HG03575 (cell line): Measurements from ENCODE around the gene DLK1.

Experiments used
- ATAC-seq: cut with Tn5 transposase; IDR thresholded peaks from one replicate; pipeline ENCODE4 v1.9.1; 2021; ENCODE audit not compliant: unreplicated experiment, insufficient number of reproducible peaks, low FRiP score; ENCODE audit errors: extremely low read depth

Gene DLK1

GRCh38 chr14:100710826-100711462, 15.7 kb upstream of the DLK1 start:
- no peak for ATAC-seq

DNA sequence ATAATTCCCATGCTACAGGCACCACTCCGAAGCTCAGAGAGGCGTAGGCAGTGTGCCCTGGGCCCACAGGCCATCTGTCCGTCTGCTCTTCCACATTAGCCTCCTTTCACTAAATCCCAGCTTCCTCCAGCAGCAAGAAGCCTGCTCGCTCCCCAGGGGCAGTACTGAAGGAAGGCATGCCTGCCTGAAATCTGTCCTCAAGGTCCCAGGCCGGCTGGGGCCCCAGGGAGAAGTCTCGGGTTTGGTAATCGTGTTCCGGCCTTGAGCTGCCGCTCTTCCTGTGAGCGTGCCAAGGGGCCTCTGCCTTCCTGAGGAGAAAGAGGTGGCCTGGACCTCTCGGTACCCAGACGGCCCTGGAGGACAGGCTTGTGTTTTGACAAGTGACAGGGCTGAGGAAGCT, 15.2 kb upstream of the DLK1 start:
- no peak for ATAC-seq

DNA sequence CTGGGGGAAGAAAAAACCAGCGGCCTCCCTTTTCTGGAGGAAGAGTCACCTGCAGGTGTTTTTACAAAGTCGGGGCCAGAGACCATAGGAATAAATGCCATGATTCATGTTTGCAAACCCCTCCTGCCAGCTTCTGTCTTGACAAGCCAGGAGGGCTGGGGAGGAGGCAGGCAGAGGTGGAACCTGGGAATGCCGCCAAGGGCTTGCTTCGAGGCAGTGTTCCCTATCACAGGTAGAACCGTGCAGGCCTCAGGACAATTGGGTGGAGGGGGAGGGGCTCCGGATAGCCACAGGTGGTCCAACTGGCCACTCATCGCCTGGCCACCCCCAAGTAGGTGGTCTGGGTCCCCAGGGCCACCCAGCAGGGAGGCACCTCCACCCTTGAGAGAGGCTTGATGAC, 14.2 kb upstream of the DLK1 start:
- no peak for ATAC-seq

GRCh38 chr14:100713705-100714104, 13.0 kb upstream of the DLK1 start:
- no peak for ATAC-seq

- ATAC-seq = no peak
Measured at GRCh38 chr14:100714258-100714892, 12.3 kb upstream of the DLK1 start.

- ATAC-seq = no peak
Measured at GRCh38 chr14:100715332-100715731, 11.4 kb upstream of the DLK1 start.

DNA sequence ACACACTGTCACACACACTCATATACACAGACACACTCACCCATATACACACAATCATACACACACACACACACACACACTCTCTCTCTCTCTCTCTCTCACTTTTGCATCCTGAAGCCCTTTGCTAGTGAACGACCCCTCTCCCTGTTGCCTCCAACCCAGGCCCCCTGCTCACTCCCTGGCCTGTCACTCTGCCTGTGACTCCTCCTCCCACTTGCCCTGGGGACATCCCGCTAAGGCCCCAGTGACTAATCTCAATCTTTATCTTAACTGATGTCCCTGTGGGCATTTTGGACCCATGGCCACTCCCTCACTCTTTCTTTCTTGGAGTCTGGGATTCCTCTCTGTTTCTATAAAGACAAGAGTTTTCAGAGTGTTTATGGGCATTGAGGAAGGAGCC, 10.9 kb upstream of the DLK1 start:
- no peak for ATAC-seq

GRCh38 chr14:100717386-100717785, 9.3 kb upstream of the DLK1 start:
- ATAC-seq = no peak

- no peak for ATAC-seq
Measured at GRCh38 chr14:100719976-100720520, 6.6 kb upstream of the DLK1 start.

DNA sequence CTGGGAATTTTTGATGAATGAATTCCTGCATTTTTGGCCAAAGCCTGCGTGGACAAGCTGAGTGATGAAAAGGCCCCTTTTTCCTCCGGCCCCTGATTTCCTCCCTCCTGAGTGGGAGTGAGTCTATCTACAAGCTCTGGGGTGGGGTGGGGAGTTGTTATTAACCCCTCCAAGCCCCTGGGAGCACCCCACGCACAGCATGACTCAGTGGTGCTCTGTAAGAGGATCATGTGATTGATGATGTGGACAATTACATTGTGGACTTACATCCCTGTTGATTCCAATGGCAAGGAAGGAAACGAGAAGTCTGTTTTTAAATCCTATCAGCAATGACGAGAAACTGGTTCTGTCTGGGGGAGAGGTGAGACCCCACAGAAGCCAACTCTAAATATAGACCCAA, 5.1 kb upstream of the DLK1 start:
- no peak for ATAC-seq

DNA sequence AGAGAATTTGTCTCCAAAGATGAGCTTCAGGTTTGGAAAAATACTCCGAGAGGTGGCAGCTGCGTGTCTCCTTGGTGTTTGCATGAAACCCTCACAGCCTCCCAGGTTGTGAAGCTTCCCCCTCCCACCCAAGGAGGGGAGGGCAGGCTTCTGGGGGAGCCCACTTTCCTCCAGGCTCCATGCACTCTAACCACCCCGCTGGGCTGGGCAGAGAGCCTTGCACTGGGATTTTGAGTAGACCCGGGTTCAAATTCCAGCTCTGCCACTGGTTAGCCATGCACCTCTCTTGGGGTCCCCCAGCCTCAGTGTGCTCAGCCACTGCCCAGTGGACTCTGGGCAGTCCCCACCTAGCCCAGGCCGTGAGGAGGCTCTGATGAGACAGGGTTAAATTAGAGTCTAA, 4.3 kb upstream of the DLK1 start:
- no peak for ATAC-seq

GRCh38 chr14:100723135-100723829, 3.4 kb upstream of the DLK1 start:
- no peak for ATAC-seq

DNA sequence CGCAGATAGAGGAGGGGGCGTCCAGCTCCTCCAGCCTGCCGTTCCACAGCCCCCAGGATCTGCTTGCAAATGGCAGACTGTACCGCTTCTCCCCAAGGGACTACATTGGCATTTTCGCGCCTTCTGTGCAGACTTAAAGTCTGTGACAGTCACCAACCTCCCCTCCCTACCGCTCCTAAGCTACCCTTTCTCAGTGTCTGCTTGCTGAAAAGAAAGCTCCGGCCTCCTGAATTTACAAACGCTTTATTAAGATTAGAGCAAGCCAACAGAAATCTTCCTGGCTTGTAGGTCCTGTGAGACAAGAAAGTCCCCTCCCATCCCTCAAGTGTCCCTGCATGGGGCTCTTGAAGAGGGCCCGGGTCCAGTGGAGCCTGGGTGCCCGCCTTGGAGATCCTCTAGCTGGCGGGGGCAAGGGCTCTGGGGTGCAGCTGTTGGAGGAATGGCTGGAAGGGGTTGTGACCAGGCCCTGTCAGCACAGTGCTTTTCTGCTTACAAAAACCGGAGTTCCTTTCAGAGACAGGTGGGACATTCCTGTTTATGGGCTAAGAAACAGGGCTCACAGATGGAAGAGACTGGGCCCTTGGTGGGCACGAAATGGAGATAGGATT, 2.8 kb upstream of the DLK1 start:
- ATAC-seq = no peak

- ATAC-seq = no peak
Measured at GRCh38 chr14:100724536-100724935, 2.2 kb upstream of the DLK1 start.

- ATAC-seq = no peak
Measured at GRCh38 chr14:100725587-100726387, 905 bp upstream of the DLK1 start.

GRCh38 chr14:100727086-100727872, 587 bp downstream of the DLK1 start:
- ATAC-seq = no peak

- no peak for ATAC-seq
Measured at GRCh38 chr14:100727873-100728240, 1.2 kb downstream of the DLK1 start.

GRCh38 chr14:100728962-100729361, 2.3 kb downstream of the DLK1 start:
- ATAC-seq = no peak
